Measurements from ENCODE around the gene TMEM128. TPM values are rescaled to one million over a fixed set of nuclear protein-coding genes. Genes with fewer than 3 reads are reported as not detected.

TMEM128 gene
- 10 to 100 TPM; 18.4 to 18.6 TPM for total RNA-seq

DNA sequence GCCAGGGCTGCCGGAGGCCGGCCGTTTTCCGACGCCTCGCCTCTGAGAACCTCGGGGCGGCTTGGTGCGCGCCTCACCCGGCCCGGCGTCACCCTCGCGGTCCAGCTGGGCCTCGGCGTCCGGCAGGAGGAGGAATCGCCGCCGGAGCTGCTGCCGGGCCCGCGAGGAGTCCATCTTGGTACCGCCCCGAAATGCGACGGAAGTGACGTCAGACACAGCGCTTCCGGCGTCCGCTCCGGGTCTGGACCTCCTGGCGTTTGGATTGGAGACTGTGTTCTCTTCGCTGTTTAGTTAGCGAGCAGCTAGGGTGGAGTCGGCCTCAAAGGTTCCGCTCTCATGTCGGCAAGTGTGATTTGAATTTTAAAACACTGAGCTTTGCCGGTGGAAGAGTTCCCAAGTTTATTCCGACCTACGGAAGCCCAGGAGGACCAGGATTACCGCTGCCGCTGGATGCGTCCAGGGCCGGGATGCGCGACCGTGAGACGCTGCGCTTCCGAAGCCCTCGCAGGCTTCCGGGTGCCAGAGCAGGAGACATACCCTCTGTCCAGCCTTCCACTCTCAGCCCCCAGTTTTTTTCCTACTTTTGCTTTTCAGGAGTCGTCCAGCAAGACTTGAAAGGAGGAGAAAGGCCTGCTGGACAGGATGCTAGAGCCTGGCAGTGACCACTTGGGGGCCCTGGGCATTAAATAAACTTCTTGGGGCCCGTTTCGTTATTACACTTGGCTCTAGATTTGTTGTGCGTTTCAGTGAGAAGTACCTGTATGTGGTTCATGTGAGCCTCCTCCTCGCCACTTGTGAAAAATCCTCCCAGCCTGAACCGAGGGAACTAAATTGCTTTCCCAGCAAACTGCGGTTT lies at the start of gene TMEM128:
TSS of gene TMEM128 (minus strand) at position 195 of the 856 bp plus-strand sequence. CDS start at position 174, 21 bp downstream.
- H3K36me3 Mint-ChIP-seq: peaks cover 12% of the 10 kb centered on the region
- ATAC-seq (ENCODE audit: low read depth) (peak; percentile 93), DNase-seq (peak; percentile 90)
- H3K27ac Mint-ChIP-seq: peak within 1 kb of the TSS; percentile 94
- peaks cover 24% of the 10 kb centered on the region for H3K4me1 Mint-ChIP-seq
- H3K9me3 Mint-ChIP-seq: no peaks in the 10 kb centered on the region
- POLR2A ChIA-PET: interaction anchor here (0.7 to 1.9 kb wide), 14 partner anchors 8 to 294 kb away, joined by 3 to 9 read pairs (median 4); partner anchors contain the start of genes LYAR, STX18 and ZBTB49
- H3K4me3 Mint-ChIP-seq: peak within 1 kb of the TSS; percentile 92
- H3K27me3 Mint-ChIP-seq: peaks cover 9% of the 10 kb centered on the region

GRCh38 chr4:4296283-4296846 lies 48.3 kb upstream of the TMEM128 start:
- DNase-seq (no peak), ATAC-seq (ENCODE audit: low read depth) (no peak)
- POLR2A ChIA-PET: no interaction called here
- H3K4me1 Mint-ChIP-seq: peaks cover 6% of the 10 kb centered on the region
- no peak overlapping the region for H3K4me3 Mint-ChIP-seq
- H3K27ac Mint-ChIP-seq: no peak overlapping the region
- H3K9me3 Mint-ChIP-seq: no peaks in the 10 kb centered on the region
- H3K36me3 Mint-ChIP-seq: peaks cover 16% of the 10 kb centered on the region
- H3K27me3 Mint-ChIP-seq: no peaks in the 10 kb centered on the region

DNA sequence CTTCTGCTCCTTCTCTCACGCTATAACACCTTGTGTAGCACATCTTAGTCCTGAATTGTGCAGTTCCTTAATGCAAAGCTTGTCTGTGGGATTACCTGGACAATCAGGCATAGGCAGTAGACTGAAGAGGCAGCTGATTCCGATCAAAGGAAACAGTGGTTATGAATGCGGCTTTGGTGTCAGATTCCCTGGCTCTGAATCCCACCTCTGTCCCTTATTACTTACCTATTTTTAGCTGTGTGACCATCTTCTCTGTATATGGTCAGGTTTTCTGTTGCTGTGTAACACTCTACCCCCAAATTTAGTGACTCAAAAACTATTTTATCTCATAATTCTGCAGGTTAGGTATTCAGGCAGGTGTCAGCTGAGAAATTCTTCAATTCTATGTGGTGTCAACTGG lies 45.3 kb upstream of the TMEM128 start:
- no peak overlapping the region for H3K4me3 Mint-ChIP-seq
- no peaks in the 10 kb centered on the region for H3K9me3 Mint-ChIP-seq
- H3K4me1 Mint-ChIP-seq: peaks cover 22% of the 10 kb centered on the region
- no peak for DNase-seq
- POLR2A ChIA-PET: interaction anchor here (2.0 kb wide), 1 partner anchor 46 kb away, joined by 4 read pairs; the partner anchor contains the start of gene TMEM128
- H3K36me3 Mint-ChIP-seq: peaks cover 16% of the 10 kb centered on the region
- no peaks in the 10 kb centered on the region for H3K27me3 Mint-ChIP-seq
- no peak overlapping the region for H3K27ac Mint-ChIP-seq
- ATAC-seq (ENCODE audit: low read depth): no peak

DNA sequence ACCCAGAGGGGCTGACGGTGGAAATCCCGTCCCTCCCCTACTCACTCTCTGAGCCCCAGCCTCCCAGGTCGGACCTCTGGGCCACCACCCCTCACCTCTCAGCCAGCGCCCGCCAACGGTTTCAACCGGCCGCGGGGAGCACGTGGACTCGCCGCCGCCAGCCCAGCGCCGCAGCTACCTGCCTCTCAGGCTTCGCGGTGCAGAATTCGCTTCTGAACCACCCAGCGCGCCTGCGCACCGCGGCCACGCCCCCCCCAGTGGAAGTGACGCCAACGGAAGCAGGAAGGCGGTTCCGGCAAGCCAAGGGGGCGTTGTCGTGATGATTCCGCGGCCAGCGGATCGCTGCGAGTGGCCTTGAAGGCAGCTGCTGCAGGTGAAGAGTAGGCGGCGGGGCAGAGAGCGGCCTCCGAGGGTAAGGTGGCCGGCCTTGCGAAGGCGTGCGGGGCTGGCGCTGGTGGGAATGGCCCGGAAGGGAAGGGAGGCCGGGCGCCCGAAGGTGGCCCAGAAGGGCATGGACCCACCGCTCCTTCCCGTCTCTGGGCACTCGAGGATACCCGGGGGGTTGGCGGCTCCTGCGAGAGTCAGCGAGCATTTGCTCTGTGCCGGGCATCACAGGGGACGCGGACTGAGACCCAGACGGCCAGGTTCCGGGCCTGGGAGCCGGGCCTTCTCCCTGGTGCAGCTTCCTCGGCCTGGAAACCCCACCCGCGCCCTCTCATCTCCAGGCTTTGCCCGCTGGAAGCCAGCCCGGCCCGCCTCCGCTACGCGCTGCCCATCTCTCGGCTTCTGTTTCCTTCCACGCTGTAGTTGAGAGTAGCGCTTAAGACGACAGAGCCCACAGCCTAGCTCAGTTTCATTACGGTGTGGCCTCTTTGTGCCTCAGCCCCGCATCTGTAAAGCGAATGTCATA lies 42.2 kb upstream of the TMEM128 start, which contains the start of the genes LYAR and ZBTB49:
TSS of gene LYAR (minus strand) at position 214 of the 910 bp plus-strand sequence. CDS start 6,412 bp downstream, outside the sequence.
TSS of gene ZBTB49 (plus strand) at position 311 of the 910 bp plus-strand sequence. CDS start 9,695 bp downstream, outside the sequence.
- POLR2A ChIA-PET: interaction anchor here (0.7 to 1.6 kb wide), 2 partner anchors 9 to 42 kb away, joined by 3 to 9 read pairs; partner anchors contain the start of gene TMEM128
- Mint-ChIP-seq H3K4me3 (peak within 1 kb of the TSS; percentile 97), H3K27me3 (no peaks in the 10 kb centered on the region), H3K9me3 (no peaks in the 10 kb centered on the region), H3K36me3 (peaks cover 13% of the 10 kb centered on the region), H3K27ac (peak within 1 kb of the TSS; percentile 91), H3K4me1 (peaks cover 25% of the 10 kb centered on the region)
- DNase-seq (peak; percentile 98), ATAC-seq (ENCODE audit: low read depth) (peak; percentile 91)

DNA sequence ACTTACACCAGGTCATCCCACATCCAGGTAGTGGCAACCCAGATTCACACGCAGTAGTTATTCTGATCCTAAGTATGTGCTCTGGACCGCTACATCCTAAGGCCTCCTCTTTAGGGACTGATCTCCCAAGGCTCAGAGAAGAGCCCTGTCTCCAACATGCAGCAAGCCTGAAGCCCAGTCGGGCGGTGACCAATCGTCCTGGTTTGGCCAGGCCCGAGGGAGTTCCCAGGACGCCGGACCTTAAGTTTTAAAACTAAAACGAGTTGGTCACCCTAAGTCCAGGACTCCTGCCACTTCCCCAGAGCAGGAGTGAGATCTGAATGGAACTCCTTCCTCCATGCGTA lies 41.5 kb upstream of the TMEM128 start:
- Mint-ChIP-seq H3K36me3 (peaks cover 10% of the 10 kb centered on the region), H3K9me3 (no peaks in the 10 kb centered on the region), H3K4me1 (peaks cover 25% of the 10 kb centered on the region), H3K27ac (peak overlapping the region; percentile 91), H3K4me3 (peak overlapping the region; percentile 97), H3K27me3 (no peaks in the 10 kb centered on the region)
- POLR2A ChIA-PET: interaction anchor here (1.6 kb wide), 1 partner anchor 41 kb away, joined by 9 read pairs; the partner anchor contains the start of gene TMEM128
- DNase-seq: no peak
- ATAC-seq (ENCODE audit: low read depth): peak; percentile 7

DNA sequence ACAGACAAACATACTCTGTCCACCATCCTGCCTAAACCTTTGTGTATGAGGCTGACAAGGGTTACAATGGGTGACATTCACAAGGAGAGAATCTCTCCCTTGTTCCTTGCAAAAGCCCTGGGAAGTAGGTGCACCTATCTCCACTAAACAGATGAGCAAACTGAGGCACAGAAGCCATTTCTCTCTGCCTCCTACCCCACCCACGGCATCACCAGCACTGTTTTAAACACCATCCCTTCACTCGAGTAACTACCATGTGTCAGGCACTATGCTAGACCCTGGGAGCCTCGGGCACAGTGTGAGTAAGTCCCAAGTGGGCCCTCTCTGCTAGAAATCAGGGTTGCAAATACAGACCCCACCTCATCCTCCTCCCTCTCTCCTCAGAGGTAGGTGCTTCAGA lies 41.0 kb upstream of the TMEM128 start:
- H3K4me1 Mint-ChIP-seq: peaks cover 25% of the 10 kb centered on the region
- peaks cover 10% of the 10 kb centered on the region for H3K36me3 Mint-ChIP-seq
- POLR2A ChIA-PET: no interaction called here
- no peaks in the 10 kb centered on the region for H3K27me3 Mint-ChIP-seq
- H3K9me3 Mint-ChIP-seq: no peaks in the 10 kb centered on the region
- peak overlapping the region; percentile 91 for H3K27ac Mint-ChIP-seq
- H3K4me3 Mint-ChIP-seq: peak overlapping the region; percentile 97
- ATAC-seq (ENCODE audit: low read depth): no peak
- no peak for DNase-seq

GRCh38 chr4:4288098-4288497 lies 40.1 kb upstream of the TMEM128 start:
- no peak overlapping the region for H3K27ac Mint-ChIP-seq
- no peak for ATAC-seq (ENCODE audit: low read depth)
- no peak for DNase-seq
- no peak overlapping the region for H3K4me3 Mint-ChIP-seq
- no peaks in the 10 kb centered on the region for H3K9me3 Mint-ChIP-seq
- H3K36me3 Mint-ChIP-seq: peaks cover 10% of the 10 kb centered on the region
- H3K27me3 Mint-ChIP-seq: no peaks in the 10 kb centered on the region
- H3K4me1 Mint-ChIP-seq: peaks cover 25% of the 10 kb centered on the region
- POLR2A ChIA-PET: interaction anchor here (1.2 kb wide), 1 partner anchor 40 kb away, joined by 3 read pairs; the partner anchor contains the start of gene TMEM128

DNA sequence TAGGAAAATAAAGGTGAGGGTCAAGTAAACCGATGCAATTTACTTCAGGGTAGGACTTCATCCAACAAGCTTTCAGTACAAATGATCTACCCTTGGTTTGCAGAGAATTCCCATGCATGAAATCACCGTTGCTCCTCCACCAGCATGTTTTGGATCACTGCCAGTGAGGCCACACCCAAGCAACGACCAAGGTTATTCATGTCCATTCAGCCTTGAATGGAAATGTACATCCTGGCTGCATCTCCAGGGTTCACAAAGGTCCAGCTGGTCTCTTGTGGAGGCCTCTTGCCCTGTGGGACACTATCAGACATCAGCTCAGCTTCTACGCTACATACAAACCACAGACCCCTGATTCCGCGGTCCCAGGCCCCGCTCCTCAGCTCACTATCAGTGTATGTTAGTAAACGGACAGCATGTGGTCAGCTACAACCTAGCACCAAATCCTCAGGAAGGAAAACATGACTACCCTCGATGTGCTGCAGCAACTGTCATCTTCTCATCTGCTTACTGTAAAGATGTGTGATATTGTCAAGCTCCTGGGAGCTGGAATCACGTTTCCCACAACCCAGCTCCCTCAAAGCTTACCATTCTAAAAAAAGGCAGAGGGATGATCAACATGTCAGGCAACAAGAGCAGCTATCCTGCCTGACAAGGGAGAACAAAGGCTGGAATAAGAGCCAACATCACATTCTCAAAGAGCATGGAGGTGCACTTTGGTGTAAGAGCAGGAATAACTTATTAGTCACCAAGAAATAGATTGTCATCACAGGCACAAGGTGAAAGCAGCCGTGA lies 37.0 kb upstream of the TMEM128 start:
- DNase-seq (no peak), ATAC-seq (ENCODE audit: low read depth) (no peak)
- POLR2A ChIA-PET: interaction anchor here (0.5 kb wide), 1 partner anchor 347 kb away, joined by 4 read pairs; no protein-coding TSS in a partner anchor
- Mint-ChIP-seq H3K36me3 (peaks cover 16% of the 10 kb centered on the region), H3K4me3 (no peak overlapping the region), H3K27me3 (no peaks in the 10 kb centered on the region), H3K9me3 (no peaks in the 10 kb centered on the region), H3K4me1 (peaks cover 12% of the 10 kb centered on the region), H3K27ac (no peak overlapping the region)

GRCh38 chr4:4281787-4282186 lies 33.8 kb upstream of the TMEM128 start:
- Mint-ChIP-seq H3K4me3 (no peak overlapping the region), H3K9me3 (no peaks in the 10 kb centered on the region), H3K4me1 (no peaks in the 10 kb centered on the region), H3K27me3 (no peaks in the 10 kb centered on the region), H3K27ac (no peak overlapping the region), H3K36me3 (peaks cover 17% of the 10 kb centered on the region)
- no peak for ATAC-seq (ENCODE audit: low read depth)
- POLR2A ChIA-PET: no interaction called here
- DNase-seq: no peak

- Mint-ChIP-seq H3K4me1 (no peaks in the 10 kb centered on the region), H3K27me3 (no peaks in the 10 kb centered on the region), H3K4me3 (no peak overlapping the region), H3K36me3 (peaks cover 16% of the 10 kb centered on the region), H3K27ac (no peak overlapping the region), H3K9me3 (no peaks in the 10 kb centered on the region)
- no peak for ATAC-seq (ENCODE audit: low read depth)
- POLR2A ChIA-PET: no interaction called here
- DNase-seq: no peak
Measured at GRCh38 chr4:4277531-4277930, 29.5 kb upstream of the TMEM128 start.

- POLR2A ChIA-PET: no interaction called here
- Mint-ChIP-seq H3K27me3 (no peaks in the 10 kb centered on the region), H3K9me3 (no peaks in the 10 kb centered on the region), H3K27ac (peak overlapping the region; percentile 55), H3K4me3 (no peak overlapping the region), H3K36me3 (peaks cover 18% of the 10 kb centered on the region), H3K4me1 (peaks cover 12% of the 10 kb centered on the region)
- no peak for DNase-seq
- ATAC-seq (ENCODE audit: low read depth): no peak
Measured at GRCh38 chr4:4274226-4274625, 26.2 kb upstream of the TMEM128 start.

- Mint-ChIP-seq H3K4me3 (no peak overlapping the region), H3K27me3 (no peaks in the 10 kb centered on the region), H3K9me3 (no peaks in the 10 kb centered on the region), H3K27ac (no peak overlapping the region), H3K4me1 (peaks cover 17% of the 10 kb centered on the region), H3K36me3 (peaks cover 20% of the 10 kb centered on the region)
- DNase-seq (no peak), ATAC-seq (ENCODE audit: low read depth) (no peak)
- POLR2A ChIA-PET: no interaction called here
Measured at GRCh38 chr4:4271912-4272311, 23.9 kb upstream of the TMEM128 start.
